ENCODE measurements around the gene SLC10A7. TPM values are rescaled to one million over a fixed set of nuclear protein-coding genes. Genes with fewer than 3 reads are reported as not detected.

Gene SLC10A7
- total and polyA plus RNA-seq, 2 of the 13 experiments (the other 11 are each of a cell fraction or from before 2014, with no cell fraction given): 18.5 to 18.8 TPM

DNA sequence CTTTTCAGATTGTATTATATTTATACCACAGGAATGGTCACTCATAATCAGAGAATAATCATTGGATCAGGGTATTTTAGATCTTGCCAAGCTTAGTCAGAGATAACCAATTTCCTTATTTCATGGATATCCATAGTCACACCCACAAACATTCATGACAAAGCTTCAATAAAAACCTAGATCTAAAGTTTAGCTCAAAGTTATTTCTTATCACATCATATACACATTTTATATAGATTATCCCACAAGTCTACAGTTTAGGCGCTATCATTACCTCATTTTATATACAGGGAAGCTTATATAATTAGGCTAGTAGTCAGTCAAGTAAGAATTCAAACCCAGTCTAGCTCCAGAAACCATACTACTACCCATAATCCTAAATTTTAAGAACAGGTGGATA, 82.3 kb downstream of the SLC10A7 start:
- no peaks in the 10 kb centered on the region for H3K4me1 ChIP-seq (ENCODE audit: insufficient read depth, low read length)
- no peaks in the 10 kb centered on the region for H3K79me2 ChIP-seq (ENCODE audit: insufficient read depth, low read length)
- no peaks in the 10 kb centered on the region for H3K9me3 ChIP-seq (ENCODE audit: low read length)
- in situ Hi-C loops (cut with HindIII; ENCODE audit: extremely low pct_ligation_motif_present, low pct_unique_long_range_greater_than_20kb): no loop called here
- POLR2A ChIA-PET: no interaction called here
- FAIRE-seq (no peak), DNase-seq (ENCODE audit: low spot score) (no peak), ATAC-seq (no peak)
- 98% methylated on average over 1 of the region's 1 CpG for WGBS (ENCODE audit: low lambda C conversion rate)
- intact Hi-C loops (cut with micrococcal nuclease; ENCODE audit: unreplicated experiment): no loop called here
- H3K4me3 ChIP-seq (replicated peaks in 1 of 3; ENCODE audit: insufficient read depth in 1 of 3, low read depth in 2 of 3, low read length in 3 of 3): no peak overlapping the region
- H3K4me2 ChIP-seq (ENCODE audit: low read depth, low read length): no peak overlapping the region
- H3K27me3 ChIP-seq (ENCODE audit: control insufficient read depth in 1 of 2, insufficient read depth in 2 of 2, low read length in 2 of 2): no peaks in the 10 kb centered on the region; a peak in 1 of 5 replicates
- no TSS peak for BruUV-seq (replicated peaks)
- no peak overlapping the region for H2AFZ ChIP-seq (ENCODE audit: low read length)
- TF ChIP-seq ZNF563 (CRISPR knock-in tag; IDR thresholded peaks at IDR 0.05): no peak
- TF ChIP-seq ZNF543 (CRISPR knock-in tag; IDR thresholded peaks at IDR 0.05): no peak
- TF ChIP-seq FOXM1 (CRISPR knock-in tag; IDR thresholded peaks at IDR 0.05): no peak
- no peak for TF ChIP-seq ZFP36L2 (CRISPR knock-in tag; IDR thresholded peaks at IDR 0.05)
- TF ChIP-seq ZBTB38 (CRISPR knock-in tag; IDR thresholded peaks at IDR 0.05): no peak
- no peak for TF ChIP-seq CEBPZ (IDR thresholded peaks at IDR 0.05; ENCODE audit: low read length)
- no peak for TF ChIP-seq ZNF274 (CRISPR knock-in tag; IDR thresholded peaks at IDR 0.05)
- TF ChIP-seq TOPORS (CRISPR knock-in tag; IDR thresholded peaks at IDR 0.05): no peak
- TF ChIP-seq ZNF432 (CRISPR knock-in tag; IDR thresholded peaks at IDR 0.05; ENCODE audit: borderline replicate concordance): no peak
- TF ChIP-seq, protein P1, sequence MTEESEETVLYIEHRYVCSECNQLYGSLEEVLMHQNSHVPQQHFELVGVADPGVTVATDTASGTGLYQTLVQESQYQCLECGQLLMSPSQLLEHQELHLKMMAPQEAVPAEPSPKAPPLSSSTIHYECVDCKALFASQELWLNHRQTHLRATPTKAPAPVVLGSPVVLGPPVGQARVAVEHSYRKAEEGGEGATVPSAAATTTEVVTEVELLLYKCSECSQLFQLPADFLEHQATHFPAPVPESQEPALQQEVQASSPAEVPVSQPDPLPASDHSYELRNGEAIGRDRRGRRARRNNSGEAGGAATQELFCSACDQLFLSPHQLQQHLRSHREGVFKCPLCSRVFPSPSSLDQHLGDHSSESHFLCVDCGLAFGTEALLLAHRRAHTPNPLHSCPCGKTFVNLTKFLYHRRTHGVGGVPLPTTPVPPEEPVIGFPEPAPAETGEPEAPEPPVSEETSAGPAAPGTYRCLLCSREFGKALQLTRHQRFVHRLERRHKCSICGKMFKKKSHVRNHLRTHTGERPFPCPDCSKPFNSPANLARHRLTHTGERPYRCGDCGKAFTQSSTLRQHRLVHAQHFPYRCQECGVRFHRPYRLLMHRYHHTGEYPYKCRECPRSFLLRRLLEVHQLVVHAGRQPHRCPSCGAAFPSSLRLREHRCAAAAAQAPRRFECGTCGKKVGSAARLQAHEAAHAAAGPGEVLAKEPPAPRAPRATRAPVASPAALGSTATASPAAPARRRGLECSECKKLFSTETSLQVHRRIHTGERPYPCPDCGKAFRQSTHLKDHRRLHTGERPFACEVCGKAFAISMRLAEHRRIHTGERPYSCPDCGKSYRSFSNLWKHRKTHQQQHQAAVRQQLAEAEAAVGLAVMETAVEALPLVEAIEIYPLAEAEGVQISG (CRISPR knock-in tag; IDR thresholded peaks at IDR 0.05): no peak
- TF ChIP-seq CHD2 (IDR thresholded peaks at IDR 0.05; ENCODE audit: low read depth, low read length): no peak
- no peaks in the 10 kb centered on the region for H4K20me1 ChIP-seq (ENCODE audit: insufficient read depth, low read length)
- no peaks in the 10 kb centered on the region for H3K36me3 ChIP-seq (replicated peaks in 1 of 2; ENCODE audit: control insufficient read depth in 1 of 2, insufficient read depth in 2 of 2, low read length in 2 of 2)
- H3K9ac ChIP-seq (ENCODE audit: insufficient read depth, low read depth, low read length): no peak overlapping the region
- H3K27ac ChIP-seq (ENCODE audit: extremely low read length, insufficient read depth, low read length): no peak overlapping the region
- CTCF ChIA-PET (ENCODE audit: low intra/inter-chr PET ratio, low total read pairs): no interaction called here

All from HepG2 (cell line).